Fibroblast of lung (primary cell): ENCODE data around the gene ABHD5. TPM values are rescaled to one million over a fixed set of nuclear protein-coding genes. Genes with fewer than 3 reads are reported as not detected.

Experiments used
- DNase-seq, 2 donors: peaks; one replicate each; pipeline versions ENCODE4 v3.0.0 to v3.0.0-alpha.2; 2010; ENCODE audit warnings: low read depth in 2 of 2
- H2AFZ ChIP-seq: 2 replicates; pipeline ENCODE4 v1.5.1; 2012; ENCODE audit warnings: low read length, control low read depth, inconsistent platforms
- H3K27ac ChIP-seq: 2 replicates; pipeline ENCODE4 v1.5.1; 2011; ENCODE audit warnings: low read length, control low read depth; ENCODE audit not compliant: insufficient read depth
- H3K27me3 ChIP-seq: 2 replicates; pipeline ENCODE4 v1.5.1; 2011; ENCODE audit warnings: mild to moderate bottlenecking, low read length; ENCODE audit not compliant: control insufficient read depth, insufficient read depth
- H3K36me3 ChIP-seq: 2 replicates; pipeline ENCODE4 v1.5.1; 2011; ENCODE audit warnings: low read length; ENCODE audit not compliant: control insufficient read depth, insufficient read depth
- H3K4me1 ChIP-seq: 2 replicates; pipeline ENCODE4 v1.5.1; 2011; ENCODE audit warnings: low read length; ENCODE audit not compliant: control insufficient read depth, insufficient read depth; ENCODE audit errors: extremely low read depth
- H3K4me2 ChIP-seq: 2 replicates; pipeline ENCODE4 v1.5.1; 2011; ENCODE audit warnings: low read length, control low read depth; ENCODE audit not compliant: insufficient read depth; ENCODE audit errors: extremely low read depth
- H3K4me3 ChIP-seq, 4 experiments: fragments of 200-600 bp in 1 of 4; sonication (generic) in 1 of 4; replicated peaks in 1 of 4; 2 replicates each; pipeline ENCODE4 v1.5.1; 2011 to 2016; ENCODE audit warnings: low read length in 4 of 4, low read depth in 3 of 4, mild to moderate bottlenecking in 3 of 4, control low read depth in 2 of 4, inconsistent platforms in 1 of 4, mixed read lengths in 1 of 4; ENCODE audit not compliant: insufficient read depth in 1 of 4; ENCODE audit errors: control extremely low read depth in 1 of 4
- H3K79me2 ChIP-seq: 2 replicates; pipeline ENCODE4 v1.5.1; 2012; ENCODE audit warnings: mild to moderate bottlenecking, low read length, inconsistent platforms; ENCODE audit not compliant: control insufficient read depth, insufficient read depth
- H3K9ac ChIP-seq: 2 replicates; pipeline ENCODE4 v1.5.1; 2011; ENCODE audit warnings: mild to moderate bottlenecking, low read length, control low read depth; ENCODE audit not compliant: insufficient read depth
- H3K9me3 ChIP-seq: 2 replicates; pipeline ENCODE4 v1.5.1; 2012; ENCODE audit warnings: low read depth, low read length; ENCODE audit not compliant: control insufficient read depth, insufficient read depth
- H4K20me1 ChIP-seq: 2 replicates; pipeline ENCODE4 v1.5.1; 2011; ENCODE audit warnings: low read length; ENCODE audit not compliant: control insufficient read depth, insufficient read depth; ENCODE audit errors: extremely low read depth
- EZH2 ChIP-seq: IDR thresholded peaks from 2 replicates; pipeline ENCODE4 v1.5.1; 2012; ENCODE audit warnings: low read length, control low read depth, mild to moderate bottlenecking; ENCODE audit errors: missing control alignments
- polyA plus RNA-seq, 2 donors: library from polyadenylated mRNA; depleted of rRNA in 1 of 2; stranded (reverse) in 1 of 2; unstranded in 1 of 2; fragments of >200 nt; gene quantifications; 2 replicates each; pipeline ENCODE4 v1.2.1, GENCODE V29; 2011 to 2012; ENCODE audit warnings: missing spikeins in 1 of 2
- total RNA-seq: library from RNA; depleted of rRNA; stranded (reverse); fragments of >200 nt; gene quantifications from 2 replicates; pipeline ENCODE4 v1.2.1, GENCODE V29; 2014
- TF ChIP-seq, protein P1 (sequence below), 2 donors: IDR thresholded peaks in 1 of 2; conservative IDR thresholded peaks in 1 of 2; 1 replicate in 1 of 2; 2 replicates in 1 of 2; pipeline ENCODE4 v1.5.1; 2011 to 2012; ENCODE audit warnings: low read length in 2 of 2, control low read depth in 1 of 2, inconsistent platforms in 1 of 2, low read depth in 1 of 2, mild to moderate bottlenecking in 1 of 2

Gene ABHD5
- total and polyA plus RNA-seq, 2 donors (not counting 1 experiment from before 2014, with no cell fraction given): 59.8 to 64.7 TPM

DNA sequence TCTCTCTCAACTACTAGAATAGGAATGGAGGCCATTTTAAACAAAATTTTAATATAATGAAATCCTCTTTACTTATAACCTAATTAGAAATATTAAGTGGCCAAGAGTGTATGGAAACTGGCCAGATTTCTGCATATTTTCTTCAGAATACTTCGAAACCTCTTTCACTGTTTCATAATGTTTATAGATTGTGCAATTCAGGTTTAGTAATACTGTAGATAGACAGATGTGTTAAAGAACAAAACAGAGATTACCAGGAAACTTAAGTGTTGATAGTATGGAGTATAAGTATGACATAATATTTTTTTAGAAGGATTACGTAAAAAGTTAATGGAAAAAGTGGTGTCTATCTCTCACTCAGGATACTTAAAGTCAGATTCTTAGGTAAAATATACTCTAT, 4.7 kb downstream of the ABHD5 start:
- H3K79me2 ChIP-seq: peaks cover 76% of the 10 kb centered on the region
- no peak overlapping the region for H3K4me3 ChIP-seq
- no peak overlapping the region for H3K4me2 ChIP-seq
- no peak overlapping the region for H2AFZ ChIP-seq
- no peaks in the 10 kb centered on the region for H4K20me1 ChIP-seq
- no peak for TF ChIP-seq EZH2
- TF ChIP-seq, protein P1, sequence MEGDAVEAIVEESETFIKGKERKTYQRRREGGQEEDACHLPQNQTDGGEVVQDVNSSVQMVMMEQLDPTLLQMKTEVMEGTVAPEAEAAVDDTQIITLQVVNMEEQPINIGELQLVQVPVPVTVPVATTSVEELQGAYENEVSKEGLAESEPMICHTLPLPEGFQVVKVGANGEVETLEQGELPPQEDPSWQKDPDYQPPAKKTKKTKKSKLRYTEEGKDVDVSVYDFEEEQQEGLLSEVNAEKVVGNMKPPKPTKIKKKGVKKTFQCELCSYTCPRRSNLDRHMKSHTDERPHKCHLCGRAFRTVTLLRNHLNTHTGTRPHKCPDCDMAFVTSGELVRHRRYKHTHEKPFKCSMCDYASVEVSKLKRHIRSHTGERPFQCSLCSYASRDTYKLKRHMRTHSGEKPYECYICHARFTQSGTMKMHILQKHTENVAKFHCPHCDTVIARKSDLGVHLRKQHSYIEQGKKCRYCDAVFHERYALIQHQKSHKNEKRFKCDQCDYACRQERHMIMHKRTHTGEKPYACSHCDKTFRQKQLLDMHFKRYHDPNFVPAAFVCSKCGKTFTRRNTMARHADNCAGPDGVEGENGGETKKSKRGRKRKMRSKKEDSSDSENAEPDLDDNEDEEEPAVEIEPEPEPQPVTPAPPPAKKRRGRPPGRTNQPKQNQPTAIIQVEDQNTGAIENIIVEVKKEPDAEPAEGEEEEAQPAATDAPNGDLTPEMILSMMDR (conservative IDR thresholded peaks at IDR 0.05 in 1 of 2, IDR thresholded peaks at IDR 0.05 in 1 of 2; ENCODE audit: low read depth in 1 of 2, low read length in 2 of 2): no peak
- H3K27ac ChIP-seq: no peak overlapping the region
- H3K36me3 ChIP-seq: no peaks in the 10 kb centered on the region
- H3K27me3 ChIP-seq: no peaks in the 10 kb centered on the region
- H3K9ac ChIP-seq: no peak overlapping the region
- H3K4me1 ChIP-seq: peaks cover 9% of the 10 kb centered on the region
- peak; percentile 65 to 94 for DNase-seq
- no peaks in the 10 kb centered on the region for H3K9me3 ChIP-seq

GRCh38 chr3:43695863-43696262, 5.1 kb downstream of the ABHD5 start:
- DNase-seq: no peak
- Histone ChIP-seq H3K4me1 (peaks cover 9% of the 10 kb centered on the region), H3K27me3 (no peaks in the 10 kb centered on the region), H2AFZ (no peak overlapping the region), H3K9me3 (no peaks in the 10 kb centered on the region), H3K9ac (no peak overlapping the region), H3K79me2 (peaks cover 76% of the 10 kb centered on the region), H3K4me3 (no peak overlapping the region), H3K27ac (no peak overlapping the region), H4K20me1 (no peaks in the 10 kb centered on the region), H3K36me3 (no peaks in the 10 kb centered on the region), H3K4me2 (peak overlapping the region; percentile 8)
- no peak for TF ChIP-seq EZH2
- TF ChIP-seq, protein P1 (conservative IDR thresholded peaks at IDR 0.05 in 1 of 2, IDR thresholded peaks at IDR 0.05 in 1 of 2; ENCODE audit: low read depth in 1 of 2, low read length in 2 of 2): no peak

DNA sequence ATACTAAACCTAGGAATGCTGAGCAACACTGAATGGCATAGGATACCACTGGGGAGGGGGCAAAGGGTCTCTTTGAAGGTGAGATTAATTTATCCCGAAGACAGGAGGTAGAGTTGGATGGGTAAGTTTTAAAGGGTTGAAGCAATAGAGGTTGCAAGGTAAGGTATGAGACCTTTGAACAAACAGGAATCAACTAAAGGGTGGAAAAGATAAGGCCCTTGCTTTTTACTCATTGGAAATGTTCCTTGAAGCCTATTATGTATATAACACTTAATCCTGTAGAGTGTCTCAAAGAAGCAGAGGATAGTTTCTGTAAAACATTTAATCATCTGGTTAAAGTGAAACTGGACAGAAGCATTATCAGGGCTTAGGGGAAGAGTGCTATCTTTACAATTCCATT, 5.7 kb downstream of the ABHD5 start:
- Histone ChIP-seq H2AFZ (no peak overlapping the region), H3K4me3 (no peak overlapping the region), H3K4me2 (no peak overlapping the region), H3K79me2 (peaks cover 70% of the 10 kb centered on the region), H3K9ac (no peak overlapping the region), H3K4me1 (peaks cover 9% of the 10 kb centered on the region), H3K27me3 (no peaks in the 10 kb centered on the region), H4K20me1 (no peaks in the 10 kb centered on the region), H3K36me3 (no peaks in the 10 kb centered on the region), H3K27ac (no peak overlapping the region), H3K9me3 (no peaks in the 10 kb centered on the region)
- TF ChIP-seq EZH2: no peak
- TF ChIP-seq, protein P1 (conservative IDR thresholded peaks at IDR 0.05 in 1 of 2, IDR thresholded peaks at IDR 0.05 in 1 of 2; ENCODE audit: low read depth in 1 of 2, low read length in 2 of 2): no peak
- no peak for DNase-seq
